CD4-positive, CD25-positive, alpha-beta regulatory T cell (primary cell): ENCODE data around the gene ZNF683. TPM values are rescaled to one million over a fixed set of nuclear protein-coding genes. Genes with fewer than 3 reads are reported as not detected.

Source experiments
- ATAC-seq, 2 donors: fragments of 150-1000 bp; cut with Tn5 transposase; one replicate each; pipeline ENCODE4 v1.10.0; 2021; ENCODE audit warnings: low read depth in 2 of 2, moderate number of reproducible peaks in 2 of 2, moderate library complexity in 1 of 2
- DNase-seq, 3 donors: peaks; one replicate each; pipeline versions ENCODE4 v3.0.0 to v3.0.0-alpha.2; 2012 to 2022; ENCODE audit warnings: mixed read lengths in 1 of 3
- H3K27ac ChIP-seq: one replicate; pipeline ENCODE4 v1.7.0; 2013; ENCODE audit warnings: mild to moderate bottlenecking, low read length; ENCODE audit not compliant: insufficient read depth, poor library complexity, severe bottlenecking
- H3K27me3 ChIP-seq: one replicate; pipeline ENCODE4 v1.7.0; 2013; ENCODE audit warnings: low read length; ENCODE audit not compliant: control insufficient read depth, insufficient read depth
- H3K36me3 ChIP-seq: one replicate; pipeline ENCODE4 v1.7.0; 2013; ENCODE audit warnings: mild to moderate bottlenecking, low read length, moderate library complexity; ENCODE audit not compliant: control insufficient read depth, insufficient read depth
- H3K4me1 ChIP-seq: 2 replicates; pipeline ENCODE4 v1.7.0; 2013; ENCODE audit warnings: mild to moderate bottlenecking, low read length; ENCODE audit not compliant: insufficient read depth, control insufficient read depth, poor library complexity, severe bottlenecking
- H3K4me3 ChIP-seq: one replicate; pipeline ENCODE4 v1.7.0; 2013; ENCODE audit warnings: low read depth, mild to moderate bottlenecking, low read length, moderate library complexity
- H3K9me3 ChIP-seq, 2 experiments: 1 replicate in 1 of 2; 2 replicates in 1 of 2; pipeline ENCODE4 v1.7.0; 2013; ENCODE audit warnings: low read length in 2 of 2, mild to moderate bottlenecking in 1 of 2, moderate library complexity in 1 of 2; ENCODE audit not compliant: control insufficient read depth in 2 of 2
- H3K27ac Mint-ChIP-seq, 3 donors: one replicate each; pipeline ENCODE4 v1.8.0; 2020 to 2022; ENCODE audit warnings: mild to moderate bottlenecking in 3 of 3, mixed read lengths in 3 of 3, moderate library complexity in 2 of 3
- H3K27me3 Mint-ChIP-seq: one replicate; pipeline ENCODE4 v1.8.0; 2022; ENCODE audit warnings: mild to moderate bottlenecking, mixed read lengths
- H3K36me3 Mint-ChIP-seq: one replicate; pipeline ENCODE4 v1.8.0; 2020; ENCODE audit warnings: mixed read lengths
- H3K4me1 Mint-ChIP-seq, 4 donors: one replicate each; pipeline ENCODE4 v1.8.0; 2020 to 2022; ENCODE audit warnings: mixed read lengths in 4 of 4, mild to moderate bottlenecking in 1 of 4
- H3K4me3 Mint-ChIP-seq, 4 donors: one replicate each; pipeline ENCODE4 v1.8.0; 2020 to 2022; ENCODE audit warnings: mild to moderate bottlenecking in 4 of 4, mixed read lengths in 4 of 4, moderate library complexity in 3 of 4
- H3K9me3 Mint-ChIP-seq, 7 donors: one replicate each; pipeline ENCODE4 v1.8.0; 2020 to 2022; ENCODE audit warnings: mixed read lengths in 7 of 7, mild to moderate bottlenecking in 3 of 7, moderate library complexity in 2 of 7
- polyA plus RNA-seq, 4 donors: library from polyadenylated mRNA; unstranded; fragments of 300-500 nt; fragmentation: Illumina TruSeq; gene quantifications; one replicate each; pipeline ENCODE4 v1.2.3, GENCODE V29; 2021
- total RNA-seq: library from RNA; stranded (reverse); gene quantifications from one replicate; pipeline ENCODE4 v1.2.3, GENCODE V29; 2022

The ZNF683 gene
- total and polyA plus RNA-seq, 5 donors from 2014 or later = 0.25 to 0.55 TPM; not detected in 3

GRCh38 chr1:26410706-26411623, 38.4 kb upstream of the ZNF683 start, which contains the start of gene LIN28A:
LIN28A (plus strand) TSS chr1:26410817; CDS start chr1:26410892, 75 bp downstream.
- Mint-ChIP-seq H3K4me3 (peak within 1 kb of the TSS; percentile 2 to 88 (median 66)), H3K27me3 (peaks cover 80% of the 10 kb centered on the region), H3K36me3 (no peaks in the 10 kb centered on the region), H3K9me3 (peaks cover 0 to 6% (median 3%) of the 10 kb centered on the region in 7 donors), H3K27ac (peak within 1 kb of the TSS in 1 of 3 donors; percentile 7), H3K4me1 (peaks cover 7 to 33% (median 16%) of the 10 kb centered on the region in 4 donors)
- H3K9me3 ChIP-seq = no peaks in the 10 kb centered on the region
- no peak for ATAC-seq
- H3K4me1 ChIP-seq = peaks cover 30% of the 10 kb centered on the region
- no peaks in the 10 kb centered on the region for H3K36me3 ChIP-seq
- H3K4me3 ChIP-seq = no peak within 1 kb of the TSS
- no peak within 1 kb of the TSS for H3K27ac ChIP-seq
- no peak for DNase-seq
- H3K27me3 ChIP-seq = peaks cover 30% of the 10 kb centered on the region

- Mint-ChIP-seq H3K4me1 (peaks cover 7 to 33% (median 16%) of the 10 kb centered on the region in 4 donors), H3K36me3 (no peaks in the 10 kb centered on the region), H3K4me3 (peak overlapping the region; percentile 70 to 88 (median 82)), H3K27ac (peak overlapping the region; percentile 7 to 43 (median 15)), H3K9me3 (peaks cover 0 to 6% (median 3%) of the 10 kb centered on the region in 7 donors), H3K27me3 (peaks cover 74% of the 10 kb centered on the region)
- Histone ChIP-seq H3K27ac (no peak overlapping the region), H3K36me3 (no peaks in the 10 kb centered on the region), H3K4me1 (peaks cover 30% of the 10 kb centered on the region), H3K9me3 (no peaks in the 10 kb centered on the region), H3K27me3 (peaks cover 26% of the 10 kb centered on the region), H3K4me3 (peak overlapping the region; percentile 70)
- ATAC-seq = no peak
- peak in 2 of 3 donors; percentile 36 to 72 for DNase-seq
Observed at GRCh38 chr1:26409191-26409807, 36.7 kb upstream of the ZNF683 start.

GRCh38 chr1:26408604-26409003, 36.1 kb upstream of the ZNF683 start:
- H3K9me3 Mint-ChIP-seq = peaks cover 0 to 8% (median 3%) of the 10 kb centered on the region in 7 donors
- Histone ChIP-seq H3K27ac (no peak overlapping the region), H3K9me3 (no peaks in the 10 kb centered on the region), H3K4me1 (peaks cover 30% of the 10 kb centered on the region), H3K27me3 (peaks cover 31% of the 10 kb centered on the region), H3K36me3 (no peaks in the 10 kb centered on the region), H3K4me3 (peak overlapping the region; percentile 70)
- H3K4me3 Mint-ChIP-seq = peak overlapping the region; percentile 70 to 88 (median 82)
- peaks cover 7 to 33% (median 16%) of the 10 kb centered on the region in 4 donors for H3K4me1 Mint-ChIP-seq
- peak overlapping the region in 2 of 3 donors; percentile 15 to 53 for H3K27ac Mint-ChIP-seq
- no peaks in the 10 kb centered on the region for H3K36me3 Mint-ChIP-seq
- peaks cover 72% of the 10 kb centered on the region for H3K27me3 Mint-ChIP-seq
- peak; percentile 59 to 76 (median 64) for DNase-seq
- peak; percentile 77 to 78 for ATAC-seq

DNA sequence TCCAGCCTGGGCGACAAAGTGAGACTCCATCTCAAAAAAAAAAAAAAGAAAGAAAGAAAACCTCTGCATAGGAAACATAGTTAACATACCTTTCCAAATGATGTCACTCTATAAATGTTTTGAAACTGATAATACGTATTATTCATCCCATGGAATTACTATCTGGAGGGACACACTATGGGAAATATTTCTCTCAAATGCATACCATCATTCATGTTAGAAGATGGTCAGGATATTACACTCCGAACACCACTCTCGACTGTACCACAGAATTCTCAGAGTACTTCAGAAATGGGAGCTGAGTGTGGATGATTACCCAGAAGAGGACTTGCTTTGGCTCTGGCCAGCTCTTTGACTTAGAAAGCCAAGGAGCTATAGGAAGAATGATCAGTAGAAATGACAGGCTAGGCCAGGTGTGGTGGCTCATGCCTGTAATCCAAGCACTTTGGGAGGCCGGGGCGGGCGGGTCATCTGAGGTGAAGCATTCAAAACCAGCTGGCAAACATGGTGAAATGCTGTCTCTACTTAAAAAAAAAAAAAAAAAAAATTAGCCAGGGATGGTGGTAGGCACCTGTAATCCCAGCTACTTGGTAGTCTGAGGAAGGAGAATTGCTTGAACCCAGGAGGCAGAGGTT, 32.8 kb upstream of the ZNF683 start:
- Mint-ChIP-seq H3K4me1 (peaks cover 7 to 19% (median 13%) of the 10 kb centered on the region in 4 donors), H3K36me3 (no peaks in the 10 kb centered on the region), H3K27me3 (peaks cover 60% of the 10 kb centered on the region), H3K4me3 (no peak overlapping the region), H3K9me3 (peaks cover 0 to 8% (median 2%) of the 10 kb centered on the region in 7 donors), H3K27ac (no peak overlapping the region)
- Histone ChIP-seq H3K27me3 (peaks cover 10% of the 10 kb centered on the region), H3K36me3 (no peaks in the 10 kb centered on the region), H3K4me3 (no peak overlapping the region), H3K4me1 (peaks cover 18% of the 10 kb centered on the region), H3K27ac (no peak overlapping the region), H3K9me3 (no peaks in the 10 kb centered on the region)
- ATAC-seq (no peak), DNase-seq (no peak)

- no peak overlapping the region for H3K27ac ChIP-seq
- DNase-seq (no peak), ATAC-seq (no peak)
- peaks cover 11% of the 10 kb centered on the region for H3K4me1 ChIP-seq
- Mint-ChIP-seq H3K4me1 (peaks cover 6 to 14% (median 10%) of the 10 kb centered on the region in 4 donors), H3K27me3 (peaks cover 53% of the 10 kb centered on the region), H3K4me3 (no peak overlapping the region), H3K36me3 (no peaks in the 10 kb centered on the region), H3K27ac (no peak overlapping the region), H3K9me3 (peaks cover 0 to 6% (median 1%) of the 10 kb centered on the region in 7 donors)
- H3K9me3 ChIP-seq = no peaks in the 10 kb centered on the region
- H3K27me3 ChIP-seq = peaks cover 10% of the 10 kb centered on the region
- no peak overlapping the region for H3K4me3 ChIP-seq
- no peaks in the 10 kb centered on the region for H3K36me3 ChIP-seq
Observed at GRCh38 chr1:26404641-26405040, 32.1 kb upstream of the ZNF683 start.

- no peak for DNase-seq
- Histone ChIP-seq H3K9me3 (no peaks in the 10 kb centered on the region), H3K27ac (no peak overlapping the region), H3K4me1 (peaks cover under 1% of the 10 kb centered on the region), H3K27me3 (peaks cover 5% of the 10 kb centered on the region), H3K36me3 (no peaks in the 10 kb centered on the region), H3K4me3 (no peak overlapping the region)
- no peaks in the 10 kb centered on the region for H3K36me3 Mint-ChIP-seq
- H3K27me3 Mint-ChIP-seq = peaks cover 43% of the 10 kb centered on the region
- ATAC-seq = no peak
- no peak overlapping the region for H3K27ac Mint-ChIP-seq
- peaks cover 0 to 6% (median 1%) of the 10 kb centered on the region in 7 donors for H3K9me3 Mint-ChIP-seq
- H3K4me1 Mint-ChIP-seq = peaks cover 3 to 5% (median 4%) of the 10 kb centered on the region in 4 donors
- H3K4me3 Mint-ChIP-seq = no peak overlapping the region
Observed at GRCh38 chr1:26403656-26404055, 31.1 kb upstream of the ZNF683 start.

- H3K27ac Mint-ChIP-seq = no peak overlapping the region
Observed at GRCh38 chr1:26401891-26402290, 29.3 kb upstream of the ZNF683 start.

More at GRCh38 chr1:26401891-26402290, 29.3 kb upstream of the ZNF683 start:
- no peaks in the 10 kb centered on the region for H3K4me1 ChIP-seq
- H3K27me3 ChIP-seq = peaks cover 5% of the 10 kb centered on the region
- no peaks in the 10 kb centered on the region for H3K36me3 ChIP-seq
- H3K27me3 Mint-ChIP-seq = peaks cover 36% of the 10 kb centered on the region
- no peak for ATAC-seq
- H3K4me3 Mint-ChIP-seq = no peak overlapping the region
- H3K4me1 Mint-ChIP-seq = no peaks in the 10 kb centered on the region
- no peaks in the 10 kb centered on the region for H3K9me3 ChIP-seq
- H3K9me3 Mint-ChIP-seq = peaks cover 0 to 6% (median 0%) of the 10 kb centered on the region in 7 donors
- H3K27ac ChIP-seq = no peak overlapping the region
- H3K4me3 ChIP-seq = no peak overlapping the region
- H3K36me3 Mint-ChIP-seq = no peaks in the 10 kb centered on the region
- DNase-seq = no peak
